22Rv1 (cell line): Measurements from ENCODE around the gene C2CD4D.

ENCODE experiments used
- CTCF ChIP-seq: fragments of 450-650 bp; IDR thresholded peaks from 2 replicates; pipeline ENCODE4 v1.5.1; 2017; ENCODE audit warnings: mild to moderate bottlenecking
- ZFX ChIP-seq: fragments of 450-650 bp; IDR thresholded peaks from 2 replicates; pipeline ENCODE4 v1.6.1; 2017; ENCODE audit warnings: antibody characterized with exemption, borderline replicate concordance

GRCh38 chr1:151819227-151819835 lies 20.3 kb downstream of the C2CD4D start:
- TF ChIP-seq CTCF (no peak), ZFX (no peak)
